Measurements from ENCODE around the gene CPSF7.
"Not testable (repeated sequence)": the region's sequence is repeated elsewhere in the genome, so short reads cannot be mapped to it uniquely, and the experiment has no call there.

Gene CPSF7

DNA sequence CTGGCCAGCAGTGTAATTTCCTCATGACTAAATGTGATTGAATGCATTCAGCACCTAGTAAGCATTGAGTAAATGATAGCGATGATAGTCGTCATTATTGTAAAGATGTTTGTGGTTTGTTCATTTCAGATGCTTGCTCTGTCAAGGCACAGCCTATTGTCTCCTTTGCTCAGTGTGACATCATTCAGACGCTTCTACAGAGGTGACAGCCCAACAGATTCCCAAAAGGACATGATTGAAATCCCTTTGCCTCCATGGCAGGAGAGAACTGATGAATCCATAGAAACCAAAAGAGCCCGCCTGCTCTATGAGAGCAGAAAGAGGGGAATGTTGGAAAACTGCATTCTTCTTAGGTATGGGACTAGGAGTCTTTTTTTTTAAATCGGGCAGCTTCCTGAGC lies 7.7 kb upstream of the CPSF7 start:
- no peak for DNase-seq

DNA sequence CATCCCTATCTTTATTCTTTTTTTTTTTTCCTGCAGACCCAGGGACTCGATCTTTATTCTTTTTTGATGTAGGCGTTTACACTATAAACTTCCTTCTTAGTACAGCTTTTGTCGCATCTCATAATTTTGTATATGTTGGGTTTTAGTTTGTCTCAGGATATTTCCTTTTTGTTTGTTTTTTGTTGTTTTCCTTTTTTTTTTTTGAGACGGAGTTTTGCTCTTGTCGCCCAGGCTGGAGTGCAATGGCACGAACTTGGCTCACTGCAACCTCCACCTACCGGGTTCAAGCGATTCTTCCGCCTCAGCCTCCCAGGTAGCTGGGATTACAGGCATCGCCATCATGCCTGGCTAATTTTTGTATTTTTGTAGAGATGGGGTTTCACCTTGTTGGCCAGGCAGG lies 1.1 kb upstream of the CPSF7 start:
- DNase-seq: not testable (repeated sequence)

DNA sequence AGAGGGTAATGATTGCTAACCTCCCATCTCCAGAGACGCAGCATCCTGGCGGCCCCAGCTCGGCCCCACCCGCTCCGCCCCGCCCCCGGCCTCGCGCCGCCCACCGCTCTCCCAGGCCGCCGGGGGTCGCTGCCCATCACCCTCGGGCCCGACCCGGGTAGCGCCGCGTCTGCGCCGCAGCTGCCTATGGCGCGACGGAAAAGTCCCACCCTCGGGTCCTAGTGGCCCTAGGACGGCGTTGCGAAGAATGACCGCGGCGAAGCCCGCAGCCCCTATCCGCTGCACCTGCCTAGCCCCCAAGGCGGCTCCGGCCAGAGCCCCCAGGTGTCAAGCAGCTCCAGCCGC lies 457 bp downstream of the CPSF7 start:
- peak; percentile 61 for DNase-seq

DNA sequence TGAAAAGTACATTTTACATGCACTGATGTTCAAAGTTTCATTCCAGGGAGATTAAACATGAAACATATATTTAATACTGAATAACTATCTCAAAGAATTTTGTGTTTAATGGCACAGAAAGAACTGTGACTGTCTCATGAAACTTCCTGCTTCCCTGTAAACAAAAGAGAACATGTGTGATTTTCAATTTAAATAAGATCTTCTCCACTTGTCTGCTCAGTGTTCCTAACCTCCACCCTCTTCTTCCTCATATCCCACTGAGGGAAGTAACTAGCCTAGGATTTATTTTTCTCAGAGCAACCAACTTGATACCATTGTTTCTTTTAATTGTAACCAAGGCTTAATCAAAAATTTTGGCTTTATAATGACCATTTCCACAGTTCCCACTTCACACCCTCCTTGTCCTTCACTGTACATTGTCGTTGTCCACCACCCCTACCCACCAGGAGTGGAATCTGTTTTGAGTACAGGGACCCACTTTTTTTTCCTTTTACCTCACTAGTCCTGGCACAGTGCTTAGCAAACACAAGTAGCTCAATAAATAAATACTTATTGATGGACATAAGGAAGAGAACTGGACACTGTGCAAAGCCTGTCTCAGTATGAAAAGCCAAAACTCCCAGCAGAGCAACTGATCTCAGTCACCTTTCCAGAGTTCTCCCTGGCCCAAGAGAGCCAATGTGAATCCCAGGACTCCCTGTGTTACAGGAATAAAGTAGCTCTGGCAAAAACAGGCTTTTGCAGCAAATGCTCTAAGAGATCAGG lies 4.2 kb downstream of the CPSF7 start:
- DNase-seq: no peak

DNA sequence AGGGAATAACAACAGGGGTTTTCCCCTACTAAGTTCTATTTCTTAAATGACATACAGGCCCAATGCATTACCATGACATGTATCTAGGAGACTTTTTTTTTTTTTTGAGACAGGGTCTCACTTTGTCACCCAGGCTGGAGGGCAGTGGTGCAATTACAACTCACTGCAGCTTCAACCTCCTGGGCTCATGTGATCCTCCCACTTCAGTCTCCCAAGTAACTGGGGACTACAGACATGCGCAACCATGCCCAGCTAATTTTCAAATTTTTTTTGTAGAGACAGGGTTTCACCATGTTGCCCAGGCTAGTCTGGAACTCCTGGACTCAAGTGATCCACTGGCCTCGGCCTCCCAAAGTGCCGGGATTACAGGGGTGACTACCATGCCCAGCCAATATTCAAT lies 7.5 kb downstream of the CPSF7 start:
- DNase-seq: no peak

DNA sequence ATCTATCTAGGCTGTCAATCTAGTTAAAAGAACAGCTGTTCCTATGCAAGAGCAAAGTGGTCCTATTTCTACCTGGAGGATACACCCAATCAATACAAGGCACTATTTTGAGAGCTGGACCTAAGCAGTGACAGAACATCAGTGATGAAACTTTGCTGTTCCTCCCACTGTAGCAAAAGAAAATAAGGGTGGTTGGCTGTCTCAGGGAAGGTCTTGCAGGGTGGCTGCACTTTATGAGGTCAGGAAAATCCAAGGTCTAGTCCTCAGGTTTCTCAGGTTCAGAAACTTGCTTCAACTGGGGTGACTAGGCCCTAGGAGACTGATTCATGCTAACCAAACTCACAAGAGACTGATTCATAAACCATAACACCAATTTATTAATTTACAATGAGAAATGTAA lies 11.6 kb downstream of the CPSF7 start:
- no peak for DNase-seq

DNA sequence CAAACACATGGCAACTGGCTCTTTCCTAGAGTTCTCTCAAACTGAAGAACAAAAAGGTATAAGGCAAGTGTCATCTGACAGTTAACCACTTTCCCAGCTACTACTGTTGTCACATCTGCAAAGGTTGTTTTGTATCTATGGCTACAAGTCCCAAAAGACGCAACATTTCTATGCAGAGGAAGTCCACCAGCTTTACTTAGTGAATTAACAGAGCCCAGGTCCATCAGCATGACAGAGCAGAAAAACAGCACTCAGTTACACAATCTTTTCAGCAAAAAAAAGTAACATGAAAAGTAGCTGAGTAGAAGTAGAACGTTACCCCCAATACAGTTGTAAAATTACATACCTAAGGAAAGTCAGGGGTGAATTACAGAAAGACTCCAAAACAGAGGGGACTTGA lies 12.1 kb downstream of the CPSF7 start:
- DNase-seq: no peak

DNA sequence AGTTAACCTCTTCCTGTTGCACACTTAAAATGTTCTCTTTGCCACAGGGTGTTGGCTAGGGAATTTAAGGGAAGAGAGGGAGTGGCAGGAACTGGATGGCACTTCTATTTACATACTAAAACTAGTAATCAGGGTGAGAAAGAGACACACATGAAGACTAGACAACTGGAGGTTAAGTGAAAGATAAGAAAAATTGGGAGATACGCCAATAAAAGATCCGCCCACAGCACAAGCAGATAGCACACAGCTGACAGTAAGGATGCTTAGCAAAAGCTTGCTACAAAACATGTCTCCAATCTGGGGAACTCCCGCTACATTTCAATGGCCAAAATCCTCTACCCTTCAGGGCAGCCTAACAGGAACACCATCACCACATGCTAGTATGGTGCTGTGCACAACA lies 12.8 kb downstream of the CPSF7 start:
- no peak for DNase-seq

DNA sequence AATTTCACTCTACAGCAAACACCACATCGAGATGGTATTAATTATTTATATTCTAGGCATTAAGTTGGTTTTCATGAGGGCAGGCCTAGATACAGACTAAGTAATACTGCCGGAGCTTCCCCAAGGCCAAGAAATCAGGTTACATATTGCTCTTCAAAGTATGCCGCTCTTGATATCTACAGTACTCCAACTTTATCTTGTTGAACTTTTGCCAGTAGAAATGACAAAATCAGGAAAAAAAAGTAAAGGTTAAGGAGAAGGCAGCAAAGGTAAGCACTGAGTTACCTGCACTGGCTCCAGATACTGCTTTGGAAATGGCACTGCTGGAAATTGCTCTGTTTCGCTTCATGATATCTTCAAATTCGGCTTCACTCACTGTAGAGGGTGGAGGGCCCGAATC lies 14.4 kb downstream of the CPSF7 start:
- no peak for DNase-seq

DNA sequence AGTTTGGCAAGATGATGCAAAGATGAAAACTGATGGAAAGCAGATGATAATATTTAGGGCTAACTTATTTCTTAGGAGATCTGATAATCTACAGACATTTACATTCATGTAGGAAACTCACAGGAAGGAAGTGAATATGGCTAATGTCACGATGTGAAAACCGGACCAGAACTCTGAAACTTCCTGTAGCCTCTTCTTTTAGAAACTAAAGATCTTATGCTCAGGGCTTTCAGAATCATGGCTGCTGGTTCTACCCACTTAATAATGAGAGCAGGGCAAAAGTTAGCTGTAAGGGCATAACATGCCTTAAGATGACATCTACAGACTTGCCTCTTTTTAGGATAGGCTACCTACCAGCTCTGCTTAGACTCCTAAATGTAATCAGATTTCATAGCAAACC lies 15.2 kb downstream of the CPSF7 start:
- DNase-seq: no peak

DNA sequence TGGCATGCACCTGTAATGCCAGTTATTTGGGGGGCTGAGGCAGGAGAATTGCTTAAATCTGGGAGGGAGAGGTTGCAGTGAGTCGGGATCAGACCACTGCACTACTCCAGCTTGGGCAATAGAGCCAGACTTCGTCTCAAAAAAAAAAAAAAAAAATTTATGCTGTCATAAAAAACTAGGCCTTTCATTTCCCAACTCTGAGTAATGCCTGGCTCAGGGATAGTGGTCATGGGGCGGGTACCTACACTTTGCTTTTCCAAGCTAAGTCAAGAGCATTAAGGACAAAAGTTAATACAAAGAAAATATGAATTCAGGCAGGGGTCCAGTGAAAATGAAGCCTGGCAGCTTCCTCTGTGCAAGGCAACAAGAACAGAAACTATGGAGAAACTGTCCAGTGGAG lies 16.3 kb downstream of the CPSF7 start:
- no peak for DNase-seq

DNA sequence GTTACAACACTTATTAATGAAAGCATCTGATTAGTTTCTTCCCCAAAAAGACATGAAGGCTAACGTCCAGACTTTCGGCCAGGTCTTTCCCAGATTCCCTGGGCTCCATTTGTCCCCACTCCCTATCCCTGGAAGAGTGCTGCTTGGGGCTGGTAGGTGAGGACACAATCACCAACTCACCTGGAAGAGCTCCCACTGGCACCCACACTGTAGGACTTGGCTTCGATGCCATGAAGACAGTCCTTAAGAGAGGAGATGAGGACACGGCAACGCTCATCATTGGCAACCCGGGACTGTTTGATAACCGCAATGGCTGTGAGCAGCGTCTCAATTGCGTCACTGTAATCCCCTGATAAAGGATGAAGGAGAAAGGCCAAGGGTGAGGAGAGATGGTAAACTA lies 18.2 kb downstream of the CPSF7 start:
- DNase-seq: no peak

DNA sequence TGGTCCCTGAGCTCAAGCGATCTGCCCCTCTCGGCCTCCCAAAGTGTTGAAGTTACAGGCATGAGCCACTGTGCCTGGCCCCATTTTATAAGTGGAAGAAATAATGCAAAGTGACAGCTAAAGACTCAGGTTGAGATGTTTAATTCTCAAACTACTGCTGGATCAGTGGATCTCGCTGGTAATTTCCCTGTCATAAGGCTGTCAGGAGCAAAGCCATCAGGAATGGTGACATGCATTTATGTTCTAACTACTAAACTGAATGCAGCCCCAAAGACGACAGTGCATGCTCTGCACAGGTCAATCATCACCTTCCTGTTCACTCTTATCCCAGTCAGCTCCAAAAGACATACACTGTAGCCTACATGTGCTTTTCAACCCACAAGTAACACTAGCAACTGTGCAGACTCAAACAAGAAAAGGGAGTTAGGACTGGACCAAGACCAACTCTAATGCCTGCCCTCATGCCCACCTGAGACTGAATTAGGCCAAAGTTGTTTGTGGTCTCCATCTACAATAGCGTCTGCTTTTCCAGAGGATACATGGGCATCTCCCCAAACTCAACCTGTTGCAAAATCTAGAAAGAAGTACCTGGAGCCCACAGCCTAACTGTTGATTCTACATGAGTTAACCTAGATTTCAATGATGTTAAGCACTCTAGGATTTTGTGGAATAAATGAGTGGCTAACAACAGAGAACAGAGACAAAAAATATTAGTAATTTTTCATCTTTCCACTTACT lies 22.6 kb downstream of the CPSF7 start:
- DNase-seq: no peak

DNA sequence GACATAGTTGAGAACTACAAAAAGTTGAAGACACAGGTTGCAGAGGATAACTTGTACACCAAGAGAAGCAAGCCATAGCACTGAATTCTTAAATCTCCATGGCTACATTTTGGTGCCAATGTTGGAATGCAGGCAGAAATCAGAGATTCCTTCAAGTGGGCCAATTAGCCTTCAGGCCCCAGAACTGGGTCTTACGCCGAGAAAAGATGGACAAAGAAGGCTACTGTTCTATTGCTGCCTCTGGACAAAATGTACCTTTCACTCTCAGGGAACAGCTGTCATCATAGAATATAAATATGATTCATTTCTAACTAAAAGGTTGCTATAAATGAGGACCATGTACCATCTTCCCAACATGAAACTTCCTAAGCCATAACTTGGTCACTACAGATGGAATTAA lies 23.7 kb downstream of the CPSF7 start:
- DNase-seq: no peak

DNA sequence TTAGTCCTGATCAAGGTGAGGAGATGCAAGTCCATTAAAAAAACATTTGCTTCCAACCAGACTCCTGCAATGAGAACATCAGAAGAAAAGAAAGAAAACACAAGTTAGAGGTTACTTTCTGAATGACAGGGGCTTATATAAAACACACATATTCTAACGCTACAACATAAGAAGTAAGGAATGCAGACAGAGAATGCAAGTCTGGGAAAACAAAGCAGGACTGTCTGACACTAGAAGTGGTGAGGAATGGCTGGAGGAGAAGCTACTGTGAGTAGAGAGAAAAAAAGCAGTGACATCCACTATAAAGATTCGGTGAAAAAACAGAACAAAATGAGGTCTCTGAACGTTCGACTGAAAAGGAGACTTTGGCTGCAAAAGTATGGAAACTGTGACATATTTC lies 25.1 kb downstream of the CPSF7 start:
- no peak for DNase-seq

DNA sequence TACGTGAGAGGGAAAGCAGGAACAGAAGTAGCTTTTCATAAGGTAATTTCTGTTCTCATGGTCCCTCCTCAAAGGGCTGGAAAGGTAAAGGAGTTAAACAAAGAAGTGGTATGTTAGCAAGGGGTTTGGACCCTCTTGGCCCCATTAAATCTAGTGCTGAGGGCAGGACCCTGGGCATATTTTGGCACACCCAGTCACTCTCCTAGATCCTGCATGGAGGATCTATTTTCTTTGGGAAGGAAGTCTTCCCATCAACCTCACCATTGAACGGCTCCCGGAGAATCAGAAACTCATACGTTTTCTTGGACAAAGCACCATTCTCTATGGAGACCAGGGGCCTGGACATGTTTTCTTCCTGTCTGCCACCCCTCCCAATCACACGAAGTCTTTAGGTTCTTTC lies 25.7 kb downstream of the CPSF7 start:
- DNase-seq: no peak

DNA sequence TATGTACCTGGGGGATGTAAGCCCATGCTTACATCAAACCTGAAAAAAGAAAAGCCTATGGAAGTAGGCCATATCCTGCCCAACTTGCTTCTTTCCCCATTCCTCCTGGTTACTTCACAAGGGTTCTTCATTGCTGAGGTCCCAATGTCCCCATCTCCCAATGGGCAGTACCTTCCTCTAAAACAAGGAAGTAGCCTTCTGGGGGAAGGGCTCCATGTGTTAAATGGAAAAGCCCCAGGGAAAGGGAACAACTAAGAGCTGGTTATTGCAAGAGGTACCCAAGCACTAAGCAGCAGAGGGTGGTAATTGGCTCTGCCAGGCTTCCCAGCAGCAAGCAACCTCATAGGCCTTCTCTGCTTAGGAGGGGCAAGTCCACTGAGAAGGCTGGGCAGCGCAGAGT lies 26.1 kb downstream of the CPSF7 start:
- no peak for DNase-seq

DNA sequence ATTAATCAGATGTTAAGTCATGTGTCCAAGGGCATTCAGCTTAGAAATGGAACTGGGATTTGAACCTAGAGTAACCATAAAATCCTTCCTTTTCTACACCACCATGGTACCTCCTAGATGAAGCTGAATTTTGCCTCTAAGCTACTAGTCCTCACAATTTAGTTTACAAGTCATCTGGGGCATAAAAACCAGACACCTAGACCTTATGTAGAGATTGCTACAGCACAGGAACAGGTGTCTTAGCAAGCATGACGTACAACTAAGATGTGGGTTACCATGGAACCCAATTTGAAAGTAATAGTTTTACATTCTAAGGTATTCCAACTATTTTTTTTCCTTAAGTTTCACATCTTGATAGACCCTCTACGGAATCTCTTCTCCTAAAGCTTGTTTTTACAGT lies 28.2 kb downstream of the CPSF7 start:
- no peak for DNase-seq

DNA sequence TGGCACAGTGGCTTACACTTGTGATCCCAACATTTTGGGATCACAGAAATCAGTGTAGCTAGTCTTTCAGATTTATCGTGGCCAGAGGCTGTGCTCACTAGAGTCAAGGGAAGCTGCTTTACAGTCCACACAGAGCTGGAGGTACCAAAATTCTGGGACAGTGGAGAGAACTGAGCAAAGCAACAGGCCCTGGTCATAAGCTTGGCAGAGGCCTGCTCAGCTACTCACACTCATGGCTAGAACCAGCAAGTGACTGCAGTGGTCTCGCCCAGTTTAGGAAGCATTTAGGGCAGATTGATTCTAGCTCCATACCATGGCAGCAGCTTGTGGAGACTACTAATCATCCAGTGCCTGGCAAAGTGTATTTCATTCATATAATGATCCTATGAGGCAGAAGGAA lies 28.6 kb downstream of the CPSF7 start:
- DNase-seq: no peak

DNA sequence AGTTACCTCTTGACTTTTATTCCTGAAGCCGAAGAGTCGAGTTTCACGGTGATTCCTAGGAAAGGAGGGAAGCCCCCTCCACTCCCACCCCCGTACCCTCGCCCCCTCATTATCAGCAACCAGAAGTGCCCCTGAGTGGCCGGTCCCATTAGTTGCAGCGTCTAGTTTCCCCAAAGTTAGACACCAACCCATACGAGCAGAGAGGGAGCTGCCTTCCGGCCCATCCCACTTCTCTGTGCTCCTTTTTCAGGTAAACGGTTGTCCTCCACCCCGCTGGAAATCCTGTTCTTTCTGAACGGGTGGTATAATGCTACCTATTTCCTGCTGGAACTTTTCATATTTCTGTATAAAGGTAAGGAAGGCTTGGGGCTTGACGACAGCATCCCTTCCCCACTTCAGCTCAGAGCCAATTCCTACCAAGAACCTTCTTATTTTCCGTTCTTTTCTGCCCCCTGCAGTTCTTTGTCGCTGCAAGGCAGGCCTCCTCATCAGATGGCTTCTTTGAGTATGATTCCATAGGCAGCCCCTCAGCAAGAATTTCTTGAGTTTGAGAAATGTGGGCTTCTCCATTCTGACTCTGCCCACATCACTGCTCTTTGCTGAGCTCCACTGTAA lies 36.7 kb downstream of the CPSF7 start:
- DNase-seq: peak; percentile 16

DNA sequence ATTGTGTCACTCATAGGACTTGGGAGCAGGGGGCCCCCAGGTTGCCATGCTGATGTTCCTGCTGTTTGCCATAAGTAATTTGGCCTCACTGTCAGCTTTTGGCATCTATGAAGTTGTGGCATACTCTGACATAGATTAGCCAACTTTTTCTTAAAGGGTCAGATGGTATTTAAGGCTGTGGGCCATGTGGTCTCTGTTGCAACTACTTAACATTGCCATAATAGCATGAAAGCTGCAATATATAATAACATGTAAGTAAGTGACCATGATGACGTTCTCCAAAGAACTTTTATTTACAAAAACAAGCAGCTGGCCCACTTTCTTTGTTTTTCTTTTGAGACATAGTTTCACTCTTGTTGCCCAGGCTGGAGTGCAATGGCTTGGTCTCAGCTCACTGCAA lies 39.6 kb downstream of the CPSF7 start:
- no peak for DNase-seq

DNA sequence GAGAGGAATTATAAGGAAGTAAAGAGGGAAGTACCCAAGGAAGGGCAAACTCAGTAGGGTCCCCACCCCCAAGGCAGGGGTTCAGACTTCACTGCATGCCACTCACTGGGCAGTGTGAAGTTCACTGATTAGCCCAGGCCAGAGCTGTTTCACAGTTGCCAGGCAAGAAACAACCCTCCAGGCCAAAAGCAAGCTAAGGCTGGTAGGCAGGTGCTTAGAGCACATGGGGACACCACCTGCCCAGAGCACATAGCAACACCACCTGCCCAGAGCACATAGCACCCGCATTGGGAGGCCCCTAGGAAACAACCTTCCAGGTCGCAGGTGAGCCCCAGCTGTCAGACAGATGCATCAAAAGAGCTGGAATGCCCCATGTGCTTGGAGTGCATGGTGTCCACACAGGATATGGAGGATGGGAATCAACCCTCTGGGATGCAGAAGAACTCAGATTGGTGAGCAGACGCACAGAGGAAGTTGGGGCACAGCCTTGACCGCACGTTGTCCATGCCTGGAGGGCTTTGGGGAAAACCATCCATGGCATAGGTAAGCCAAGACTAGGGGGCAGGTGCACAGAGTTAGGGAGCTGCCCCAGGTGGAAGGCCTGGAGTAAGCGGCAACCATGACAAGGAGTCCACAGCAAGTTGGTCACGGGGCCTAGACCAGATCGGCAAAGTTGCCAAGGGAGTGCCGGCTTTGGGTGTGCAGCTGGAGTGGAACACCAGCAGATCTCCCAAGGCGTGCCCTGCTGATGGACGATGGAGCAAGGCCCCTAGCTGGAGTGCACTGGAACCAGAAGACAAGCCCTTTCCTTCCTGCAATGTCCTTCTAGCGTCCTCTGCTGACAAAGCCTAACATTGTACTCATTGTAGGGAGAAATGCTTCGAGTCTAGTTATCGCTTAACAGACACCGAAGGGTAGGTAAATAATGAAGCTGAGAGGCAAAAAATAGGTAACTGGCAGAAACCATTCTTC lies 45.2 kb downstream of the CPSF7 start:
- DNase-seq: no peak

DNA sequence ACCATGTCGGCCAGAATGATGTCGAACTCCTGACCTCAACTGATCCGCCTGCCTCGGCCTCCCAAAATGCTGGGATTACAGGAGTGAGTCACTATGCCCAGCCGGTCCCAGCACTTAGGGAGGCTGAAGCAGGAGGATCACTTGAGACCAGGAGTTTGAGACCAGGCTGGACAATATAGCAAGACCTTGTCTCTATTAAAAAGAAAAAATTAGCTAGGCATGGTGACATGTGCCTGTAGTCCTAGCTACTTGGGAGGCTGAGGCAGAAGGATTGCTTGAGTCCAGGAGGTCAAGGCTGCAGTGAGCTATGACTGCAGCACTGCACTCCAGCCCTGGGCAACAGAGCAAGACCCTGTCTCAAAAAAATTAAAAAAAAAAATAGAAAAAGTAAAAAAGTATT lies 45.9 kb downstream of the CPSF7 start:
- DNase-seq: not testable (repeated sequence)

All from NCI-H510A treated with DMSO at 0.1 percent for 48 hours (cell line).